Stimulated activated CD4-positive, alpha-beta T cell treated with anti-CD3 and anti-CD28 coated beads, Interleukin-1b, Interleukin-23, amount 100 ng/mL, for 48 hours (primary cell): Measurements from ENCODE around the gene MFN2.
"Not testable (repeated sequence)": the region's sequence is repeated elsewhere in the genome, so short reads cannot be mapped to it uniquely, and the experiment has no call there.

ENCODE experiments used
- DNase-seq: peaks from one replicate; pipeline ENCODE4 v3.0.0-alpha.2; 2020

MFN2 gene

GRCh38 chr1:11979851-11980675, at the start of gene MFN2:
Gene MFN2 (plus strand): TSS chr1:11980444. CDS start chr1:11989169, 8,725 bp downstream.
- DNase-seq = peak; percentile 95

GRCh38 chr1:11930571-11931445, 49.4 kb upstream of the MFN2 start:
- DNase-seq = no peak

GRCh38 chr1:11931845-11932244, 48.4 kb upstream of the MFN2 start:
- DNase-seq = no peak

GRCh38 chr1:11934302-11935056, 45.8 kb upstream of the MFN2 start, which contains the start of gene PLOD1:
Gene PLOD1 (plus strand): TSS chr1:11934717. CDS start chr1:11934780, 63 bp downstream.
- peak; percentile 83 for DNase-seq

DNA sequence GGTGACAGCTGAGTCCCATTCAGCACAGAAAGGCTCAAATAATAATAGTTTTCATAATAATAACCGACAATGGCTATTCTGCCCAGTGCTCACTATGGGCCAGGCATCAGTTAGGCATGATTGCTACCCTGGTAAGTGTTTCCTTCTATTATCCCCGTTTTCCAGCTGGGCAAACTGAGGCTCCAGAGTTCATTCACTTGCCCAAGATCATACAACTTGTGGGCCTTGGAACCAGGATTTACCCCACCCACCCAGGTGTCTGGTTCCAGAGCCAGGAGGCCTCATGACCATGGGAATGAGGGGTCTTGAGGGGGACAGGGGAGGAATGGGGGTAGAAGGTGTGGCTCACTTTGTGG, 45.2 kb upstream of the MFN2 start:
- DNase-seq = no peak

DNA sequence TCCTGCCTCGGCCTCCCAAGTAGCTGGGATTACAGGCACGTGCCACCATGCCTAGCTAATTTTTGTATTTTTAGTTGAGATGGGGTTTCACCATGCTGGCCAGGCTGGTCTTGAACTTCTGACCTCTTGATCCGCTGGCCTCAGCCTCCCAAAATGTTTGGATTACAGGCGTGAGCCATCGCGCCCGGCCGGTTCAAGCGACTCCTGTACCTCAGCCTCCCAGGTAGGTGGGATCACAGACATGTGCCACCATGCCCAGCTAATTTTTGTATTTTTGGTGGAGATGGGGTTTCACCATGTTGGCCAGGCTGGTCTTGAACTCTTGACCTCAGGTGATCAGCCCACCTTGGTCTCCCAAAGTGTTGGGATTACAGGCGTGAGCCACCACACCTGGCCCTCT, 44.5 kb upstream of the MFN2 start:
- not testable (repeated sequence) for DNase-seq

DNA sequence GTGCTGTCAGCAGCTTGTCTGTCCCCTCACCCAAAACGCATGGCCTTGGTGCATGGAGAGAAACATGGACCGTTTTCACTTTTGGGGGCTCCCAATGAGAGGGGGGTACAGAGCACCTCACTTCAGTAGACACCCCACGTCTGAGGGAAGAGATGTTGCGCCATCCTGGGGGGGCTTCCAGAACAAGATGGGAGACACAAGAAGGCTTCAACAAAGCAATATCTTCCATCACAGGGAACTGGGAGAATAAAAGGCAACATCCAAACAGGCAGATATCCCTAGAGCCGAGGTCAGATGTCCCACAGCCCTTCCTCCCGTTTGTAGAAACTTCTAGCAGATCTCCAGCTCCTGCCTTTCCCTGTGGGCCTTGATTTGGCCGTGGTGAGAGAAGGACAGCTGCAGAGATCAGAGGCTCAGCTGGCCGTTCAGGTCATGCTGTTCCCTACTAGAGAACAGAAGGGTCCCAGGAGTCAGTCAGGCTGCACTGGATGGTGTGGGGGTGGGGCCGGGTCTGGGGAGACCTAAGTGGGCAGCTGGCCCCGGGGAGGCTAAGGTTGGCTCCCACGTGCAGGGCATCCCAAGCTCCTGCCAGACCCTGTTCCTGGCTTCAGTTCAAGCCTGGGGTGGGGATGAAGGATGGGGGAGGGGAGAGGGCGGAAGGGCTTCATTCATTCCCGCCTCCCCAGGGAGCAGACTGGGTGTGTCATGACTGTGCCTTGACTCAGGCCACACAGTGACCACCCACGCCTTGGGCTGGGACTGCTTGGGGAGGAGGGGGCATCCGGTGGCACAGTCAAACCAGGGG, 41.3 kb upstream of the MFN2 start:
- DNase-seq = no peak

DNA sequence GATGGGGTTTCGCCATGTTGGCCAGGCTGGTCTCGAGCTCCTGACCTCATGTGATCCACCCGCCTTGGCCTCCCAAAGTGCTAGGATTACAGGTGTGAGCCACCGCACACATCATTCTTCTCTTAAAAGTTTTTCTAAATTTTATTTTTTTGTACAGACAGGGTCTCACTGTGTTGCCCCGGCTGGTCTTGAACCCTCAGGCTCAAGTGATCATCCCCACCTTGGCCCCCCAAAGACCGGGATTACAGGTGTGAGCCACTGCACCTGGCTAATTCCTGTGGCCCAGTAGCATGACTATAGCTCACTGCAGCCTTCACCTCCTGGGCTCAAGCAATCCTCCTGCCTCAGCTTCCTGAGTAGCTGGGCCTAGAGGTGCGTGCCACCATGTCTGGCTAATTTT, 40.5 kb upstream of the MFN2 start:
- not testable (repeated sequence) for DNase-seq

DNA sequence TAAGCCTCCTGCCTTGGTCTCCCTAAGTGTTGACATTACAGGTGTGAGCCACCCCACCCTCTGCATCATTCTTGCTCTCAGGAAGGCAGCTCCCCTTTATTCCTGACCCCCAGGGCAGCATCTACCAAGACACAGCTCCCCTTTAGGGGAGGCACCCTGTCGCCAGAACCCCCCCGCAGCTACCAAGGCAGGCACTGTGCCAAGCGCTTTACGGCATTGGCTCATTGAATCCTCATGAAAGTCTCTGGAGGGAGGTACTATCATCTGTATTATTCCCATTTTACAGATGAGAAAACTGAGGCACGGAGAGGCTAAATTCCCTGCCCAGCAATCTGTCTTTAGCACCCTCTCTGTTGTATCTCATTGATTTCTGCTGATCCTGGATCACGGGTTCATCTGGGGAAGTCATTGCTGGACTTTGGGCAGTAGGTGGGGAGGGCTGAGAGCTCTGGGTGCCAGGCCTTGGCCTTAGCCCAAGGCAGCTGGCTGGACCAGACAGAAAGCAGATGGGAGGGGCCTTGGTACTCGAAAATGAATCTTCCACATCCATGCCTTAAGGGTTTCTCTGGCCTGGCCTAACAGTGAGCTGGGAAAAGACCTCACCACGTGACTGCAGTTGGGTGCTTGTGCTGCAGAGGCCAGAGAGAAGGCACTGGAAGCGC, 39.9 kb upstream of the MFN2 start:
- no peak for DNase-seq

DNA sequence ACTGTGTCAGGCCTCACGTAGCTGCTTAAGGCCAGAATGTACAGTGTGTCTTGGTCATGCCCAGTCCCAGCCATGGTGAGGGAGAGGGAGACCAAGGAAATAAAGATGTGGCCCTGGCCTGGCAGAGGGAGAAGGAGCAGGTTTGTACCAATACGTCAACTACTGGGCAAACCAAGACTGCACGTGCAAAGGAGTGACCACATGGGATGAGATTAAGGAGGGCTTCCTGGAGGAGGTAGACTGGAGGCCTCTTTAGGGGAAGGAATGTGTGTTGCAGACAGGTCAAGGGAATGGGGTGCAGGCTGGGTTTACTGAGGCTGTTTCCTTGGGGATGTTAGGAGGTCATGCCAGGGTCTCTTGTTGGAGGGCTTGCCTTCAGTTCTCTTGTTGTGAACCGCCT, 38.0 kb upstream of the MFN2 start:
- DNase-seq = no peak

DNA sequence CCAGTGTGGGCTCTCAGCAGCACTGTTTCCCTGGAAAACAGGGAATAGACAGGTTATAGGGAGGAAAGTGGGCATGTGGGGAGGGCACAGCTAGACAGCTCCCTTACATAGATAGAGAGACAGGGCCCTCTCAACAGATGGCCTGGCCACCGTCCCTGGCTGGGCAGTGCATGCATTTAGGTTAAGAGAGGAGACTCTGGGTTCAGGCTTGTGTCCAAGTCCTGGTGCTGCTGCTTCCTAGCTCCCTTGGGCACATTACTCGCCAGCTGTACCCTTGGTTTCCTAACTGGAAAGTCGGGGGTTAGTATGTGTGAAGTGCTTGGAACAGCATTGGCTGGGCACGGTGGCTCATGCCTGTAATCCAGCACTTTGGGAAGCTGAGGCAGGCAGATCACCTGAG, 36.6 kb upstream of the MFN2 start:
- DNase-seq = no peak

DNA sequence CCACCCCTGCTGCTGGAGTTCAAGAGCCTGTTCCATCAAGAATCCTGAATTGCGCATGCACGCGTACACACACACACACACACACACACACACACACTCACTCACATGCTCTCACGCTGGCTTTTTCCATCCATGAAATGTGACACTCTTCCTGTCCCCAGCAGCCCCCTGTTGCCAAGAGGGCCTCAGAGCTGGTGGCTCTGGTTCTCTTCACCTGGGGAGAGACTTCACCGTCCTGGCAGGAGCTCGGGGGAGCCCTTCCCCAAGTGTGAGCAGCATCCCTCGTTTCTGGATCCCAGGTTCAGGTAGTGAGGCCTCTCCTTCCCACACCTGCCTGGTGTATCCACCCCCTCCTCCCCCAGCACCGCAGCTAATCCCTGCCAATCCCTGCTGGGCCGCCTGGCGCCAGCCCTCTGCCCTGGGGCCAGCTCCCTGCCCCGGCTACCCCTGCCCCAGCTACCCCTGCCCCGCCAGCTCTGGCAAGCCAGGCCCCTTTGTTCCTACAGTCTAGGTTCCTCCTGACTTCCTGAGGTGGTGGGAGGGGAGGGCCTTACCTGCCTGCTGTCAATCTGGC, 35.8 kb upstream of the MFN2 start:
- DNase-seq = no peak

- DNase-seq = no peak
Measured at GRCh38 chr1:11946647-11947046, 33.6 kb upstream of the MFN2 start.

DNA sequence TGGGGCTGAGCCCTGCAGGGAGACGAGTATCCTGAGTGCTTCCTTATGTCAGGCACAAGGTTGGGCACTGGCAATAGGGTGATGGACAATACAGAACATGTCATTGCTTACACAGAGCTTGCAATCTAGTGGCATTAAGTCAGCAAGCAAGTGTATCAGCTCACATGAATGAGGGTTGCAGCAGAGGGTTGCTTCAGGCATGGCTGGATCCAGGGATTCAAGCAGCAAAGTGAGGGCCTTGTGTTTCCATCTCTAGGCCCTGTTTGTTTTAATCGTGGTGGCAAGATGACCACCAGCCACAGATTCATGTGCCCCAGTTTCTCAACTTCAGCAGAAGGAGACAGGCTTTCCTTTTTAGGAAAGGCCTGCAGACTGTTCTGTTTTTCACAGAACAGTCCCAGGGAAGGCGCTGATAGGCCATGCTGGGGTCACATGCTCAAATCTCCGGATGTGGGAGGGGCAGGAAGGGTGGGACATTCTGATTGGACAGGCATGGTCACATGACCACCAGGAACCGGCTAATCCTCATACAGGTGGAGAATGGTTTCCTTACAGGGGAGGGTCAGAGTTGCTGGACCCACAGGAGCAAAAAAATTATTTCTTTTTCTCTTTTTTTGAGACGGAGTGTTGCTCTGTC, 31.3 kb upstream of the MFN2 start:
- peak; percentile 19 for DNase-seq

DNA sequence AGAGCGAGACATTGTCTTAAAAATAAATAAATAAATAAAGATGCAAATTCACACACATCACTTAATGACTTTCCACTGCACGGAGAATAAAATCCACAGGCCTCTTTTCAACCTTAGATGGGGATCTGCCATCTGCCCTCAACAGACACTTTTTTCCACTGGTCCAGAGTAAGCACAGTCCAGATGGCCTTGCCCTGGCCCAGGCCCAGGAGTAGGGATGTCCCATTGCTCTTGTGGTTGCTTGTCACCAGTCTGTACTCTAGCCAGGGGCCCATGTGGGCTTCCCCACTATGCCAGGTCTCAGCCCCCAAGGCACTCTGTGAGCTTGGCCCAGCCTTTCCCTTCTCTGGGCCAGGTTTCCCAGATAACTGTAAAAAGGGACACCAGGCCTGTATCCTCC, 28.3 kb upstream of the MFN2 start:
- no peak for DNase-seq

DNA sequence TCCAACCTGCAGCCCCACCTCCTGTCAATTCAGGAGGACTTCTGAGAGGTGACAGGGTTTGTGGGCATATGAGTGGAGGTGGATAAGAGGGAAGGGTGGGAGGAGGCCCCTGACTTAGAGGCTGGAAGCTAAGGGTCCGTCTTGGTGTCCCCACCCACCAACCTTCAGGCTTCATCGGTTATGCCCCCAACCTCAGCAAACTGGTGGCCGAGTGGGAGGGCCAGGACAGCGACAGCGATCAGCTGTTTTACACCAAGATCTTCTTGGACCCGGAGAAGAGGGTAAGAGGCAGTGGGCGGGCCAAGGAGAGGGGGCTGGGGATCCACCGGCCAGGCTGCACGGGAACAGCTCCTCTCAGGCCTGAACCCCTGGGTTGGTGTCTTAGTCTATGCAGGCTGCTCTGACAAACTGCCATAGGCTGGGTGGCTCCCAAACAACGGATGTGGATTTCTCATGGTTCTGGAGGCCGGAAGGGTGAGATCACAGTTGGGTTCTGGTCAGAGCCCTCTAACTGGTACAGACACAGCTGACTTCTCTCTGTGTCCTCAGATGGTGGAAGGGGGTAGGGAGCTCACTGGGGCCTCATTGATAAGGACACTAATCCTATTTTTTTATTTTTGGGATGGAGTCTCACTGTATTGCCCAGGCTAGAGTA, 27.7 kb upstream of the MFN2 start:
- DNase-seq = no peak

DNA sequence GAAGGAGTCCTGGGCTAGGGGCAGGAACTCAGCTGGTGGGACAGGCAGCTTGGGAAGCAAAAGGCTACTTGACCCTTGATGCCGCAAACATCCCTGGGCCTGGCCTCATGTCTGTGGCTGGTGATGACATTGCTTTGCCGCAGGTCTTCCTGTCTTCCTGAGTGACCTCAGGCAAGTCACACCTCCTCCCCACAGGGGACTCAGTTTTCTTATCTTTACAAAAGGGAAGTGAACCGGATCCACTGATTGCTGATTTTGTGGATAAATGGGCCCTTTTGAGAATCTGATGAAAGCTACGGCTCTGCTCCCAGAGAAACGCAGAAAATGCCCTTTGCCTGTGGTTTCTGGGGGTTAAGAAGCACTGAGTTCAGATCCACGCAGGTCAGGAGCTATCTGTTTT, 25.0 kb upstream of the MFN2 start:
- no peak for DNase-seq

GRCh38 chr1:11957398-11957797, 22.8 kb upstream of the MFN2 start:
- no peak for DNase-seq

DNA sequence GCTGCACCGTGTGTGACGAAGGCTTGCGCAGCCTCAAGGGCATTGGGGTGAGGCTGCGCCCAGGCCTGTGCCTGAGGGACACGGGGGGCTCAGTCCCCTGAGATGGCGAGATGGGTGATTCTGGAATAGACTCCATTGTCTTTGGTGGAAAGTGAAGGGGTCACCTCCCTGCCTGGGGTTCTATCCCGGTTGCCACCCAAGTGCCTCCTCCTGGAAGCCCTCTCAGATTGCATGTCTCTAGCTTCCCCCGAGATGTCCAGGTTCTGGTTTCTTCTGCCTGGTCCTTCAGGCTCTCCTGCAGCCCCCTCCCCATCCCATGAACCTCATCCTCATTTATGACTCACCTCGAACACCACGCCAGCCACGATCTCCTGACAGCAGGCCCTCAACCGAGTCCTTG, 22.3 kb upstream of the MFN2 start:
- no peak for DNase-seq

DNA sequence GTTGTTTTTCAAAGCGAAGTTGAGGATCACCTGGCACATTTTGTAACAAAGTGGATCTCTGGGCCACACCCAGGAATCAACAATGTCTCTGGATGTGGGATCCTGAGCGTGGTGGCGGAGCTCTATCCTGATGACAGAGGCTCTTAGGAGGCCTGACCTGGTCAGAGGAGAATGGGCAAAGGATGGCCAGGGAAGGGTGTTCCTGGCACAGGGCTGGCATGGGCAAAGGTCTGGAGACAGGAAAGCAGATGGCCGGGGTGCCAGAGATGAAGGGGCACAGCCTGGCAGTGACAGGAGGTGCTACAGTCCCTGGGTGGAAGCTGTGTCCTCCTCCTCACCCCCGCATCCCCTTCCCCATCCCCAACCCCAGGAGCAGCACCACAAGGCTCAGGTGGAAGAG, 20.0 kb upstream of the MFN2 start:
- no peak for DNase-seq
